Kidney epithelial cell (primary cell): ENCODE measurements around the gene TIGD3. TPM values are rescaled to one million over a fixed set of nuclear protein-coding genes. Genes with fewer than 3 reads are reported as not detected.
A peak's percentile ranks its signal among the peaks of the same experiment; 100 is the strongest.

Experiments used
- DNase-seq: peaks from one replicate; pipeline ENCODE4 v3.0.0-alpha.2; 2010; ENCODE audit warnings: low read depth
- H3K27me3 ChIP-seq: 2 replicates; pipeline ENCODE4 v1.6.0; 2011; ENCODE audit warnings: low read length; ENCODE audit not compliant: control insufficient read depth, insufficient read depth
- H3K36me3 ChIP-seq: 2 replicates; pipeline ENCODE4 v1.5.1; 2011; ENCODE audit warnings: low read length; ENCODE audit not compliant: control insufficient read depth, insufficient read depth
- H3K4me3 ChIP-seq: 2 replicates; pipeline ENCODE4 v1.5.1; 2011; ENCODE audit warnings: low read depth, mild to moderate bottlenecking, control low read depth, low read length
- total RNA-seq: library from RNA; depleted of rRNA; stranded (reverse); fragments of >200 nt; gene quantifications from 2 replicates; pipeline ENCODE4 v1.2.3, GENCODE V29; 2015
- TF ChIP-seq, protein P1 (sequence below): IDR thresholded peaks from 2 replicates; pipeline ENCODE4 v1.5.1; 2011; ENCODE audit warnings: mild to moderate bottlenecking, moderate library complexity, low read length, control low read depth, inconsistent platforms; ENCODE audit not compliant: insufficient read depth, poor library complexity, severe bottlenecking

The TIGD3 gene
- total RNA-seq, 1 donor from 2014 or later, result 1.3 TPM

GRCh38 chr11:65379698-65380459 lies 25.3 kb downstream of the TIGD3 start:
- no peaks in the 10 kb centered on the region for H3K27me3 ChIP-seq
- no peak for DNase-seq
- no peak overlapping the region for H3K4me3 ChIP-seq
- H3K36me3 ChIP-seq, result no peaks in the 10 kb centered on the region
- TF ChIP-seq, protein P1, sequence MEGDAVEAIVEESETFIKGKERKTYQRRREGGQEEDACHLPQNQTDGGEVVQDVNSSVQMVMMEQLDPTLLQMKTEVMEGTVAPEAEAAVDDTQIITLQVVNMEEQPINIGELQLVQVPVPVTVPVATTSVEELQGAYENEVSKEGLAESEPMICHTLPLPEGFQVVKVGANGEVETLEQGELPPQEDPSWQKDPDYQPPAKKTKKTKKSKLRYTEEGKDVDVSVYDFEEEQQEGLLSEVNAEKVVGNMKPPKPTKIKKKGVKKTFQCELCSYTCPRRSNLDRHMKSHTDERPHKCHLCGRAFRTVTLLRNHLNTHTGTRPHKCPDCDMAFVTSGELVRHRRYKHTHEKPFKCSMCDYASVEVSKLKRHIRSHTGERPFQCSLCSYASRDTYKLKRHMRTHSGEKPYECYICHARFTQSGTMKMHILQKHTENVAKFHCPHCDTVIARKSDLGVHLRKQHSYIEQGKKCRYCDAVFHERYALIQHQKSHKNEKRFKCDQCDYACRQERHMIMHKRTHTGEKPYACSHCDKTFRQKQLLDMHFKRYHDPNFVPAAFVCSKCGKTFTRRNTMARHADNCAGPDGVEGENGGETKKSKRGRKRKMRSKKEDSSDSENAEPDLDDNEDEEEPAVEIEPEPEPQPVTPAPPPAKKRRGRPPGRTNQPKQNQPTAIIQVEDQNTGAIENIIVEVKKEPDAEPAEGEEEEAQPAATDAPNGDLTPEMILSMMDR, result no peak

- TF ChIP-seq, protein P1, result no peak
- Histone ChIP-seq H3K27me3 (no peaks in the 10 kb centered on the region), H3K4me3 (no peak overlapping the region), H3K36me3 (no peaks in the 10 kb centered on the region)
- no peak for DNase-seq
Measured at GRCh38 chr11:65380460-65381119, 26.0 kb downstream of the TIGD3 start.

- Histone ChIP-seq H3K4me3 (peak overlapping the region; percentile 27), H3K27me3 (no peaks in the 10 kb centered on the region), H3K36me3 (no peaks in the 10 kb centered on the region)
- DNase-seq, result no peak
- TF ChIP-seq, protein P1, result no peak
Measured at GRCh38 chr11:65381716-65382032, 27.1 kb downstream of the TIGD3 start.

GRCh38 chr11:65382033-65382803 lies 27.7 kb downstream of the TIGD3 start, which contains the start of gene SLC25A45:
Gene SLC25A45 (minus strand): TSS chr11:65382646. CDS start chr11:65381951, 695 bp downstream.
- TF ChIP-seq, protein P1, result peak; percentile 87
- Histone ChIP-seq H3K27me3 (no peaks in the 10 kb centered on the region), H3K4me3 (peak within 1 kb of the TSS; percentile 27), H3K36me3 (no peaks in the 10 kb centered on the region)
- peak; percentile 91 for DNase-seq

DNA sequence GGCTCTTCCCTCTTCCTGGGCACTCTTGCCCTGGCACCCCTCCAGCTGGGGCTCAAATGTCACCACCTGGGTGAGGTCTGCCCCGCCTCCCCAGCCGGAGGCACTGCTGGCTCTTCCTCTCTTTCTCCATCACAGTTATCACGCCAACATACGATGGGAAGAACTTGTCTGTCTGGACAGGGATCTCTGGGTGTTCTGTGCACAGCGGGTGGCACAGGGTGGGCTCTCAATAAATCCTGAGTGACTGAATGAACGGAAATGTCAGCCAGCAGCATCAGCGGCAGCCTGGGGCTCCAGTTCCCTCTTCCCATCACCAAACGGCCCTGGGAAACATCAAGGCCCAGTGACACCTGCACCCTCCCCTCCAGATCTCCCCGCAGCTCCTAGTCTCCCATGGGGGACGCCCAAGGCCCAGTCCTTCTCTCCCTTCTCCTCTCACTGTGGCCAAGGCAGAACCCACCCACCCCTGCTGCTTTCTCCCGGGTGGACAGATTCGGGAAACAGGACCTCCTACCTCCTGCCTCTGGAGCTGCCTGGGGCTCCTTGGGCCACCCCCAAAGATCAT lies 28.3 kb downstream of the TIGD3 start:
- no peaks in the 10 kb centered on the region for H3K36me3 ChIP-seq
- TF ChIP-seq, protein P1, result no peak
- peak overlapping the region; percentile 16 for H3K4me3 ChIP-seq
- no peak for DNase-seq
- H3K27me3 ChIP-seq, result no peaks in the 10 kb centered on the region
